ENCODE results near the gene RBM4B. TPM values are rescaled to one million over a fixed set of nuclear protein-coding genes. Genes with fewer than 3 reads are reported as not detected.

Gene RBM4B
- total RNA-seq, 1 donor from 2014 or later, result 29.3 TPM

DNA sequence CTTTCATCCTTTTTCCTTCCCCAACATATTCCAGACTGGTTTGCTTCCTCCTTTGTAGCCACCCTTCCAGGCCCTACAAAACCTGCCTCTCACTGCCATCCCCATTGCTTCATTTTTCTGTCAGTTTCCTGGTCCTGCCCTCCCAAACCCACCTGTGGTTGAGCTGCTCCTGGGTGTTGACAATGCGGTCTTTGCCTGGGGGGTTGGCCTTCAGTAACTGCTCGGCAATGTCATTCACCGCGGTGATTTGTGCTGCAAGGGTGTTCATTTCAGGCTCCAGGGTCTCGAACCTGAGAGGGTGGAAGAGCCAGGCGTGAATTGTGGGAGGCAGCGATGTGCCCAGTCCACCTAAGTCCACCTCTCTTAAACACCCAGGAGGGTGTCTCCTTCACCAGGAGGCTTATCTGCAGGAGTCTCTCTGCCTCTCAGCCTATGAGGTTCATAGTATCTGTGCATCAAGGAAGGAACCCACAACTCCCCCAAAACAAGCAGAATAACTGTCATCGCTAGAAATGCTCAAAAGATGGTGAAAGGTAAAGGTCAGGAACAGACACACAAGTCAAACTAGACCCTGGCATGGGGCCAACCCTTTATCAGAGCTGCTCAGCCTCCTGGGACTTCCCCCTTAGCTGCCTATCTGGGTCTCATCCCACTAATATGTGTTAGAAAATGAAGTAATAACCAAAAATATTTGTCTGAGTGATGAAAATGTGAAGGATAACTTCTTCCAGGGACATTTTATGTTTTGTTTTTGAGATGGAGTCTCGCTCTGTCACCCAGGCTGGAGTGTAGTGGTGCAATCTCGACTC is 23.9 kb upstream of the RBM4B start:
- Mint-ChIP-seq H3K4me3 (ENCODE audit: unreplicated experiment) (no peak overlapping the region), H3K27me3 (ENCODE audit: unreplicated experiment) (peaks cover 2% of the 10 kb centered on the region), H3K27ac (ENCODE audit: unreplicated experiment) (no peak overlapping the region), H3K4me1 (ENCODE audit: unreplicated experiment) (peaks cover 3% of the 10 kb centered on the region), H3K9me3 (ENCODE audit: unreplicated experiment) (no peaks in the 10 kb centered on the region), H3K36me3 (ENCODE audit: low read depth, unreplicated experiment) (peaks cover 30% of the 10 kb centered on the region)
- no peak for DNase-seq (ENCODE audit: low spot score)
- TF ChIP-seq, protein P1, sequence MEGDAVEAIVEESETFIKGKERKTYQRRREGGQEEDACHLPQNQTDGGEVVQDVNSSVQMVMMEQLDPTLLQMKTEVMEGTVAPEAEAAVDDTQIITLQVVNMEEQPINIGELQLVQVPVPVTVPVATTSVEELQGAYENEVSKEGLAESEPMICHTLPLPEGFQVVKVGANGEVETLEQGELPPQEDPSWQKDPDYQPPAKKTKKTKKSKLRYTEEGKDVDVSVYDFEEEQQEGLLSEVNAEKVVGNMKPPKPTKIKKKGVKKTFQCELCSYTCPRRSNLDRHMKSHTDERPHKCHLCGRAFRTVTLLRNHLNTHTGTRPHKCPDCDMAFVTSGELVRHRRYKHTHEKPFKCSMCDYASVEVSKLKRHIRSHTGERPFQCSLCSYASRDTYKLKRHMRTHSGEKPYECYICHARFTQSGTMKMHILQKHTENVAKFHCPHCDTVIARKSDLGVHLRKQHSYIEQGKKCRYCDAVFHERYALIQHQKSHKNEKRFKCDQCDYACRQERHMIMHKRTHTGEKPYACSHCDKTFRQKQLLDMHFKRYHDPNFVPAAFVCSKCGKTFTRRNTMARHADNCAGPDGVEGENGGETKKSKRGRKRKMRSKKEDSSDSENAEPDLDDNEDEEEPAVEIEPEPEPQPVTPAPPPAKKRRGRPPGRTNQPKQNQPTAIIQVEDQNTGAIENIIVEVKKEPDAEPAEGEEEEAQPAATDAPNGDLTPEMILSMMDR (IDR thresholded peaks at IDR 0.05; ENCODE audit: unreplicated experiment), result no peak

DNA sequence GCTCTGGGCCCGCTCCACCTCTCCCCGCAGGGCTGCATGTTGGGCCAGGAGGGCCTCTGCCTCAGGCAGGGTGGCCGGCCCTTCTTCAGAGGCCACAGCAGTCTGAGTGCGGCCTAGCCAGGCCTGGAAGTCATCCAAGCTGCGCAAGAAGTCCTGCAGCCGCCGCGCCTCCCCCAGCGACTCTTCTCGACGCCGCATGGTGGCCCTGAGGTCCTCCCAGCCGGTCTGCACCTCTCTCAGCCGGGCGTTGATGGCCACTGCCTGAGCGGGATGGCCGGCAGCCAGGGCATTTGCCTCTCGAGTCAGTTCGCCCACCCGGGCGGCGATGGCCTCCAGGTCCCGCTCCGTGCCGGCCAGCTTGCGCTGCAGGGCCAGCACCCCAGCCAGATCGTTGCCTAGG is 23.1 kb upstream of the RBM4B start:
- H3K4me3 Mint-ChIP-seq (ENCODE audit: unreplicated experiment), result no peak overlapping the region
- no peak overlapping the region for H3K27ac Mint-ChIP-seq (ENCODE audit: unreplicated experiment)
- H3K36me3 Mint-ChIP-seq (ENCODE audit: low read depth, unreplicated experiment), result peaks cover 28% of the 10 kb centered on the region
- TF ChIP-seq, protein P1 (IDR thresholded peaks at IDR 0.05; ENCODE audit: unreplicated experiment), result no peak
- DNase-seq (ENCODE audit: low spot score), result no peak
- H3K9me3 Mint-ChIP-seq (ENCODE audit: unreplicated experiment), result no peaks in the 10 kb centered on the region
- H3K4me1 Mint-ChIP-seq (ENCODE audit: unreplicated experiment), result peaks cover 3% of the 10 kb centered on the region
- peaks cover 3% of the 10 kb centered on the region for H3K27me3 Mint-ChIP-seq (ENCODE audit: unreplicated experiment)

DNA sequence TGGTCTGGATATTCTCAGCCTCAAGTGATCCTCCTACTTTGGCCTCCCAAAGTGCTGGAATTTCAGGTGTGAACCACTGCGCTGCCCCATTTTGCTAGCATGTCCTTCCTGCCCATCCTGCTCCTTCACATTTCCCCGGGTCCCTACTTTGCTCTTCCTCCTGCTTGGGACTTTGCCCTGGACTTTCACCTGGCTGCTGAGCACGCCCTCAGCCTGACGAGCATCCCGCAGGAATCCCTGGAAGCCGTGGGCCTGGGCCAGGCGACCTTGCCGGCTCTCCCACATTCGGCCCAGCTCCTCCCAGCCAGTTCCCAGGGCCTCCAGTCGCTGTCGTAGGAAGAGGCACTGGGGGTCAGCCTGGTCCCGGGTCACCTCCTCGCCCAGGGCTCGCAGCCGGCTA is 22.6 kb upstream of the RBM4B start:
- TF ChIP-seq, protein P1 (IDR thresholded peaks at IDR 0.05; ENCODE audit: unreplicated experiment), result no peak
- Mint-ChIP-seq H3K4me3 (ENCODE audit: unreplicated experiment) (no peak overlapping the region), H3K36me3 (ENCODE audit: low read depth, unreplicated experiment) (peaks cover 24% of the 10 kb centered on the region), H3K4me1 (ENCODE audit: unreplicated experiment) (peaks cover 3% of the 10 kb centered on the region), H3K27me3 (ENCODE audit: unreplicated experiment) (peaks cover 3% of the 10 kb centered on the region), H3K9me3 (ENCODE audit: unreplicated experiment) (no peaks in the 10 kb centered on the region), H3K27ac (ENCODE audit: unreplicated experiment) (no peak overlapping the region)
- DNase-seq (ENCODE audit: low spot score), result no peak

DNA sequence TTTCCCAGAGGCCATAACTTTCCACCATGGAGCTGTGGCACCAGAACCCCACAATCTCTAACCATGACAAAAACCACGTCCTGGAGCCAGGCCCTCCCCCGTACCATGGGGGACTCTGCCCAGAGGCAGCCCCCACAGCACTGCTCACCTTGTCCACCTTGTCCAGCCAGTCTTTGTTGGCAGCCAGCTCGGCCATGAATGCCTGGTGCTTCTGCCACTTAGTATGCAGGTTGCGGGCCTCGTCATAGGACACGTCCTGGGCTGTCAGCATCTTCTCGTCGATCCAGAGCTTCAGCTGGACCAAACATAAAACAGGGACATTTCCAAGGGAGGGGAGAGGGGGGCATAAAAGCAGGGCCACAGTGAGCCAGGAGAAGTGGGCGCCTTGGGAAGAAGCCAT is 20.8 kb upstream of the RBM4B start:
- TF ChIP-seq, protein P1 (IDR thresholded peaks at IDR 0.05; ENCODE audit: unreplicated experiment), result no peak
- no peaks in the 10 kb centered on the region for H3K9me3 Mint-ChIP-seq (ENCODE audit: unreplicated experiment)
- peaks cover 3% of the 10 kb centered on the region for H3K4me1 Mint-ChIP-seq (ENCODE audit: unreplicated experiment)
- no peak overlapping the region for H3K4me3 Mint-ChIP-seq (ENCODE audit: unreplicated experiment)
- H3K27me3 Mint-ChIP-seq (ENCODE audit: unreplicated experiment), result peaks cover 6% of the 10 kb centered on the region
- no peak for DNase-seq (ENCODE audit: low spot score)
- no peak overlapping the region for H3K27ac Mint-ChIP-seq (ENCODE audit: unreplicated experiment)
- peaks cover 24% of the 10 kb centered on the region for H3K36me3 Mint-ChIP-seq (ENCODE audit: low read depth, unreplicated experiment)

DNA sequence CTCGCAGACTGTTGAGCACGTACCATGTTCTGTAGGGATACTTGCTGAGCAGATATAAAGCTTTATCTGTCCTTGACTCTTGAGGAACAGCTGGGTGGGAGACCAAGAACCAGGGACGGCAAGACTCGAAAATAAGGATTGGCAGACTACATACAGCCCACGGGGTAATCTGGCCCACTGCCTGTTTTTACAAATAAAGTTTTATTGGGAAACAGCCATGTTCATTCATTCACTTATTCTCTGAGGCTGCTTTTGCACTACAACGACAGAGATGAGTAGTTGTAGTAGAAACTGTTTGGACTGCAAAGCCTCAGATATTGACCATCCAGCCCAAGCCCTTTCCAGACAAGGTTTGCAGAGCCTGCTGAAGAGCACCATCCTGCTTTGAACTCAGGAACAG is 20.3 kb upstream of the RBM4B start:
- TF ChIP-seq, protein P1 (IDR thresholded peaks at IDR 0.05; ENCODE audit: unreplicated experiment), result no peak
- peaks cover 24% of the 10 kb centered on the region for H3K36me3 Mint-ChIP-seq (ENCODE audit: low read depth, unreplicated experiment)

More for the DNA sequence above, 20.3 kb upstream of the RBM4B start:
- H3K4me1 Mint-ChIP-seq (ENCODE audit: unreplicated experiment), result peaks cover 3% of the 10 kb centered on the region
- no peak overlapping the region for H3K27ac Mint-ChIP-seq (ENCODE audit: unreplicated experiment)
- peaks cover 8% of the 10 kb centered on the region for H3K27me3 Mint-ChIP-seq (ENCODE audit: unreplicated experiment)
- H3K4me3 Mint-ChIP-seq (ENCODE audit: unreplicated experiment), result no peak overlapping the region
- H3K9me3 Mint-ChIP-seq (ENCODE audit: unreplicated experiment), result no peaks in the 10 kb centered on the region
- no peak for DNase-seq (ENCODE audit: low spot score)

Data from endothelial cell (in vitro differentiated cells).